GM12872 (cell line): ENCODE measurements around the gene NT5C1A.

Source experiments
- CTCF ChIP-seq: IDR thresholded peaks from 3 replicates; pipeline ENCODE4 v1.5.1; 2011; ENCODE audit warnings: low read depth, mild to moderate bottlenecking, low read length, moderate library complexity; ENCODE audit not compliant: insufficient read depth

The NT5C1A gene

GRCh38 chr1:39646232-39647081, 25.4 kb downstream of the NT5C1A start:
- no peak for TF ChIP-seq CTCF

GRCh38 chr1:39645411-39646043, 26.4 kb downstream of the NT5C1A start:
- no peak for TF ChIP-seq CTCF

GRCh38 chr1:39643705-39644104, 28.2 kb downstream of the NT5C1A start:
- no peak for TF ChIP-seq CTCF

GRCh38 chr1:39642796-39643195, 29.1 kb downstream of the NT5C1A start:
- TF ChIP-seq CTCF = no peak

GRCh38 chr1:39640861-39641260, 31.0 kb downstream of the NT5C1A start:
- TF ChIP-seq CTCF = no peak

GRCh38 chr1:39639305-39640130, 32.4 kb downstream of the NT5C1A start, which contains the start of gene HEYL:
Gene HEYL (minus strand): TSS chr1:39639643. CDS start chr1:39639625, 18 bp downstream.
- no peak for TF ChIP-seq CTCF

- no peak for TF ChIP-seq CTCF
Measured at GRCh38 chr1:39638965-39639304, 33.0 kb downstream of the NT5C1A start.
